ENCODE data around the gene STAT2. TPM values are rescaled to one million over a fixed set of nuclear protein-coding genes. Genes with fewer than 3 reads are reported as not detected.
A peak's percentile ranks its signal among the peaks of the same experiment; 100 is the strongest.

The STAT2 gene
- total RNA-seq, 1 donor from 2014 or later: 75.0 TPM

DNA sequence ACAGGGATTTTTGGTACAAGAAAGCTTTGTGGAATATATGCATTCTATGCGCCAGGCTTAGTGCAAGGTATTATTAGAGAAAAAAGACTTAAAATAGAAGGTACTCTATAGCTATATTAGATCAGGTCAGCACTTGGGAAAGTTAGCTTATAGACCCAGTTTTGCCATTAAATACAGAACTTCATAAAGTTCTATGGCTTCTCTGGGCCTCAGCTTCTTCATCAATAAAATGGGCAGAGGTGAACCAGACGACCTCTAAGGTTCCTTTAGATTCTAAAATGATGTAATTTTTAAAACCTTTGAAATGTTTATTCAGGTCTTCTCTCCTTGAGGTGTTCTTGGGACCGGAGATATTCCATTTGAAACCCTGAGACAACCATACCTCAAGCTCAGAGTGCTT lies 51.2 kb downstream of the STAT2 start:
- no peak overlapping the region for H3K4me3 Mint-ChIP-seq (ENCODE audit: low read depth)
- H3K27ac Mint-ChIP-seq: no peak overlapping the region
- no peaks in the 10 kb centered on the region for H3K9me3 Mint-ChIP-seq
- no peak for DNase-seq (ENCODE audit: low spot score)
- no peaks in the 10 kb centered on the region for H3K4me1 Mint-ChIP-seq (ENCODE audit: low read depth)
- no peaks in the 10 kb centered on the region for H3K27me3 Mint-ChIP-seq (ENCODE audit: low read depth)
- intact Hi-C loops (cut with micrococcal nuclease): no loop called here
- H3K36me3 Mint-ChIP-seq (ENCODE audit: low read depth): peaks cover 44% of the 10 kb centered on the region

DNA sequence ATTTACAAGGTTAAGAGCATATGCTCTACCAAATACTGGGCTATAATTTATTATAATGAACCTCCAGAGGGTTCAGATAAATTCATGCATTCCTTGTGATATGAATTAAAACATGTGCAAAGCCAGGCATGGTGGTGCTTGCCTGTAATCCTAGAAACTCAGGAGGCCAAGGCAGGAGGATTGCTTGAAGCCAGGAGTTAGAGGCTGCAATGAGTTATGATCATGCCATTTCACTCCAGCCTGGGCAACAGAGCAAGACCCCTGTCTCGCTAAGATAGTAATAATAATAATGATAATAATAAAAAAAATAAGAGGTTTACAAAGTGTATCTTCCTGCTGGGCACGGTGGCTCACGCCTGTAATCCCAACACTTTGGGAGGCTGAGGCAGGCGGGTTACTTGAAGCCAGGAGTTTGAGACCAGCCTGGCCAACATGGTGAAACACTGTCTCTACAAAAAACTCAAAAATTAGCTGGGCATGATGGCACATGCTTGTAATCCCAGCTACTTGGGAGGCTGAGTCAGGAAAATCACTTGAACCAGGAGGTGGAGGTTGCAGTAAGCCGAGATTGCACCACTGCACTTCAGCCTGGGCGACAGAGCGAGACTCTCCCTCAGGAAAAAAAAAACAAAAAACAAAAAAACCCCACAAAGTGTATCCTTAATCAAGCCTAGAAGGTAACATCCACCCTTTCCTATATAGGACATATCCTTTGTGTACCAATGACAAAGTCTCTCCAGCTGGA lies 52.5 kb downstream of the STAT2 start:
- Mint-ChIP-seq H3K27ac (no peak overlapping the region), H3K4me3 (ENCODE audit: low read depth) (no peak overlapping the region), H3K27me3 (ENCODE audit: low read depth) (no peaks in the 10 kb centered on the region), H3K36me3 (ENCODE audit: low read depth) (peaks cover 44% of the 10 kb centered on the region), H3K9me3 (no peaks in the 10 kb centered on the region), H3K4me1 (ENCODE audit: low read depth) (no peaks in the 10 kb centered on the region)
- no peak for DNase-seq (ENCODE audit: low spot score)
- intact Hi-C loops (cut with micrococcal nuclease): no loop called here

DNA sequence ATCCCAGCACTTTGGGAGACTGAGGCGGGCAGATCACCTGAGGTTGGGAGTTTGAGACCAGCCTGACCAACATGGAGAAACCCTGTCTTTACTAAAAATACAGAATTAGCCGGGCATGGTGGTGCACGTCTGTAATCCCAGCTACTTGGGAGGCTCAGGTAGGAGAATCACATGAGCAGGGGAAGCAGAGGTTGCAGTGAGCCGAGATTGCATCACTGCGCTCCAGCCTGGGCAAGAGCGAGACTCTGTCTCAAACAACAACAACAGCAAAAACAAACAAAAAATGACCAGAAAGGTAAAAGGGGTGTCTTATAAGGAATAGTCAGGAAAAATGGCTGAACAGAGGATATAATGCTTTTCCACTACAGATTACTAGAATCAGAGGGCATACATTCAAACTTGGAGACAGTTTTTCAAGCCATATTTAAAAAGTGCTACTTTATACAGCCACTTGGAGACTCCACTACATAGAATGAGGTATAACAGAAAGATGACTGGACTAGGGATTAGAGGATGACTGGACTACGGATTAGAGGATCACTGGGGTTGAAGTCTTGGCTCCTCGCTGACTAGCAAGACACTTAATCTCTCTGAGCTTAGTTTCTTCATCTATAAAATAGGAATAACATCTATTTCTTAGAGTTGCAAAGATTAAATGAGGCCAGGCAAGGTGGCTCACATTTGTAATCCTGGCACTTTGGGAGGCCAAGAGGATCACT lies 54.9 kb downstream of the STAT2 start:
- no peak for DNase-seq (ENCODE audit: low spot score)
- H3K4me3 Mint-ChIP-seq (ENCODE audit: low read depth): no peak overlapping the region
- H3K27ac Mint-ChIP-seq: peak overlapping the region; percentile 36
- H3K36me3 Mint-ChIP-seq (ENCODE audit: low read depth): peaks cover 31% of the 10 kb centered on the region
- peaks cover 17% of the 10 kb centered on the region for H3K4me1 Mint-ChIP-seq (ENCODE audit: low read depth)
- intact Hi-C loops (cut with micrococcal nuclease): no loop called here
- no peaks in the 10 kb centered on the region for H3K27me3 Mint-ChIP-seq (ENCODE audit: low read depth)
- H3K9me3 Mint-ChIP-seq: no peaks in the 10 kb centered on the region

DNA sequence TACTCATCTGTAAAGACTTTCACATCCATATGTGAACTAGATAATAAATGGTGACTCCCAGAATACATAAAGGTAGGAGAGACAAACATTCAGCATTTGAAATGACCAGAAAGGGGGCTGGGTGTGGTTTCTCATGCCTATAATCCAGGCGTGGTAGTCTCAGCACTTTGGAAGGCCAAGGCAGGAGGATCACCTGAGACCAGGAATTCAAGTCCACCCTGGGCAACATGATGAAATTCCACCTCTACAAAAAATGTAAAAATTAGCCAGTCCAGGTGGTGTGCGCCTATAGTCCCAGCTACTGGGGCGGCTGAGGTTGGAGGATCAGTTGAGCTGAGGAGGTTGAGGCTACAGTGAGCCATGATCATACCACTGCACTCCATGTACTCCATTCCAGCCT lies 55.6 kb downstream of the STAT2 start:
- H3K36me3 Mint-ChIP-seq (ENCODE audit: low read depth): peaks cover 31% of the 10 kb centered on the region
- peaks cover 17% of the 10 kb centered on the region for H3K4me1 Mint-ChIP-seq (ENCODE audit: low read depth)
- H3K9me3 Mint-ChIP-seq: no peaks in the 10 kb centered on the region
- no peaks in the 10 kb centered on the region for H3K27me3 Mint-ChIP-seq (ENCODE audit: low read depth)
- intact Hi-C loops (cut with micrococcal nuclease): no loop called here
- H3K4me3 Mint-ChIP-seq (ENCODE audit: low read depth): no peak overlapping the region
- H3K27ac Mint-ChIP-seq: no peak overlapping the region
- no peak for DNase-seq (ENCODE audit: low spot score)

DNA sequence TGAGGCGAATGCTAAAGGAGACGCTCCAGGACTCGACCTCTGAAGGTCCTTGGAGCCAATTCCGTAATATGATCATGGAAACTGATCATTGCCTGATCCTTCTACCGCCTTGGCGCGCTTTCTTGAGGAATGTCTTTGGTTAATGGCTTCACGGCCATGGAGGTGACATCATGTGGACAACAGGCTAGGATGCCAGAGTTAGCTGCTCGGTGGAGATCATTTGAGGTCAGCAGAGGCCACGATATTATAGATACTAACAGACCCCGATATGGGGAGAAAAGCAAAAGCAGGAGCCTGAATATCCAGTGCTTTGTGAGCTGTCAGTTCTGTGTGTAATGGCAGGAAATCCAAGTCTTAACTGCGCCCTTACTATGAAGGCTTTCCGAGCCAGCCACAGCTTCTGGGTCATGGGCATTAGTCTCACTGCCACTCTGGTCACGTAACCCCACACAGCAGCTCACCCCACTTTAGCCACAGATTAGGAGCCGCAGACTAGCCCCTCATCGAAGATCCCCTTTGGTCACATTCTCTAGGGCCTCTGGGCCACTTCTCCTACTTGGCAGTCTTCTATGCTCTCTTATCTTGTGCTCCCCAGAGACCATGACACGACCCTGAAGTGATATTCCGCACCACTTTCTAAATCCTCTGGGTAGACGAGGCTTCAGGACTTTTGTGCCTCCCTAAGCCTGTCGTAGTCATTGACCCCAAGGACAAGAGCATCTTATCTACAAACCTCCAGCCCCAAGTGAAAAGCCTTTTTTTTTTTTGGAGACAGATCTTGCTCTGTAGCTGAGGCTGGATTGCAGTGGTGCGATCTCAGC lies 59.1 kb downstream of the STAT2 start:
- H3K9me3 Mint-ChIP-seq: no peaks in the 10 kb centered on the region
- peaks cover 42% of the 10 kb centered on the region for H3K36me3 Mint-ChIP-seq (ENCODE audit: low read depth)
- H3K27me3 Mint-ChIP-seq (ENCODE audit: low read depth): no peaks in the 10 kb centered on the region
- intact Hi-C loops (cut with micrococcal nuclease): loop anchor here (1.0 to 2.0 kb wide), 9 partner anchors 15 to 167 kb away; partner anchors contain the start of genes IL23A, PAN2, SPRYD4 and STAT2
- H3K4me3 Mint-ChIP-seq (ENCODE audit: low read depth): peak overlapping the region; percentile 95
- H3K27ac Mint-ChIP-seq: peak overlapping the region; percentile 94
- H3K4me1 Mint-ChIP-seq (ENCODE audit: low read depth): peaks cover 45% of the 10 kb centered on the region
- DNase-seq (ENCODE audit: low spot score): no peak

DNA sequence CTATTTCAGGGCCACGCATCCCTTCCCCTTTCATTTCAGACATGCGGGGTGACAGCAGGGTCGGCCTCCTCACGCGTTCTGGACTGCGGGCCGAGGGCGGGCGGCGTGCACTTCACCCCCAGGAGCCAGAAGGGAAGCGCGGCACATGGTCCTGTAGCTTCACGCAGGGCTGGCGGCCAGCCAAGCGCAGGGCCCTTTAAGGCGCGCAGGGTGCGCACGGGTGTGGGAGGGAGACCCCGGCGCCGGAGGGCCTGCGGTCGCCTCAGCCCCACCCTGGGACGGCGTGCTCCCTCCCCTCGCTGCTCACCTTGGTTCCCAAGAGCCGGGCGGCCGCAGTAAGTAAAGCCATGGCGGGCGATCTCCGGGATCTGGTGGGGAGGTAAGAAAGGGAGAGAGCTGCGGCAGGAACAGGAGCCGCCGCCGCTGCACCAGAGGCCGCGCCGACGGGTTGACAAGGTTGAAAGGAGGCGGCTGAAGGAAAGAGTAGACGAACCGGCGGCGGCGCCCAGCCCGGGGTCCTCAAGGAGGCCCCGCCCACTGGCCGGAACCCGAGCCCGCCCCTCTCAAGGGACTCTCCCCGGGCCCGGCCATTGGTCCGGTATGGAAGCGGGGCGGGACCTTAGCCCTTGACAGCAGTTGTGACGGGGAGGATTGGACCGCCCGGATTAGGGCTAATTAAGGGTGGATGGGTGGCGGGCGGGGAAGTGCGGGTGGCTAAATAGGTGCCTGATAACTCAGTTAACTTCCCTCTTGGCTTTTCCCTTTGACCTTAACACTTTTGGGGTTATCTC lies 59.9 kb downstream of the STAT2 start, which contains the start of gene CS:
Gene CS, minus strand, starts transcription at position 478 of the 791 bp plus-strand sequence. Its CDS starts 129 bp downstream, at position 349.
- H3K9me3 Mint-ChIP-seq: no peaks in the 10 kb centered on the region
- H3K27ac Mint-ChIP-seq: peak within 1 kb of the TSS; percentile 94
- H3K27me3 Mint-ChIP-seq (ENCODE audit: low read depth): no peaks in the 10 kb centered on the region
- intact Hi-C loops (cut with micrococcal nuclease): loop anchor here (1.0 to 2.0 kb wide), 9 partner anchors 16 to 168 kb away; partner anchors contain the start of genes IL23A, PAN2, SPRYD4 and STAT2
- H3K4me1 Mint-ChIP-seq (ENCODE audit: low read depth): peaks cover 45% of the 10 kb centered on the region
- peaks cover 38% of the 10 kb centered on the region for H3K36me3 Mint-ChIP-seq (ENCODE audit: low read depth)
- H3K4me3 Mint-ChIP-seq (ENCODE audit: low read depth): peak within 1 kb of the TSS; percentile 95
- peak; percentile 98 for DNase-seq (ENCODE audit: low spot score)

DNA sequence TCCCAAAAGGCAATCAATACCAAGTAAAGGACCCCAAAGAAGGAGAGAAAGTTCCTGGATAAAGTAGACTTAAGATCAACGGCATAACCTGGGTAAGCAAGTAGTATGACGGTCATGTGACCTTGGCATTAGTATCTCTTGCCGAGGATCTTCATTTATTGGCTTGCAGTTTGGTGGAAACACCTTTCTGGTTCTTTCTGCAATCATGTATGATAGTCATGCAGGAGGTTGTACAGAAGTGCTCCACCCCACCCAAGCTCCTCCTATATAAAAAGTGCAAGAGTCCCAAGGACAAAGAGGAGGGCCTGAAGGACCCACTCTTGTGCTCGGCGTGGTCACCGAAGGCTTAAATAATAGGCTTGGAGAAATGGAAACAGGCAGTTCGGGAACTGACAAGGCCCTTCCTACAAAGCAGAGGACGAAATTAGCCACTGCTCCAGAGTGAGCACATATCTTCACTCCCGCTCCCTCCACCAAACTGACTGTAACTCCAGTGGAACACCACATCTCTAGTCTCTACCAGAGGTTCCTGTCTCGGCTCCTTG lies 60.5 kb downstream of the STAT2 start:
- peak; percentile 32 for DNase-seq (ENCODE audit: low spot score)
- Mint-ChIP-seq H3K27ac (peak overlapping the region; percentile 94), H3K36me3 (ENCODE audit: low read depth) (peaks cover 34% of the 10 kb centered on the region), H3K9me3 (no peaks in the 10 kb centered on the region), H3K4me3 (ENCODE audit: low read depth) (peak overlapping the region; percentile 95), H3K27me3 (ENCODE audit: low read depth) (no peaks in the 10 kb centered on the region), H3K4me1 (ENCODE audit: low read depth) (peaks cover 45% of the 10 kb centered on the region)
- intact Hi-C loops (cut with micrococcal nuclease): no loop called here

DNA sequence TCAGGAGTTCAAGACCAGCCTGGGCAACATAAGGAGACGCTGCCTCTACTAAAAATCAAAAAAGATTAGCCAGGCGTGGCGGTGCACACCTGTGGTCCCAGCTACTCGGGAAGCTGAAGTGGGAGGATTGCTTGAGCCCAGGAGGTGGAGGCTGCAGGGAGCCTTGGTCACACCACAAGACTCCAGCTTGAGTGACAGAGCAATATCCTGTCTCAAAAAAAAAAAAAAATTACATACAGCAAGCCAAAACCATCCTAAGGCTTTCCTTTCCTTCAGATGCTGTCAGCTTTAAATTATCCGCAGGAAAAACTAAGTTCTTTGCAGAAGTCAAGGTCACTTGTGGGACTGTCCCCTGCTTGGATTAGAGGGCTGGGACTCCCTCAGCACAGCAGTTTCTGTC lies 61.1 kb downstream of the STAT2 start:
- peak overlapping the region; percentile 65 for H3K27ac Mint-ChIP-seq
- intact Hi-C loops (cut with micrococcal nuclease): no loop called here
- peaks cover 31% of the 10 kb centered on the region for H3K36me3 Mint-ChIP-seq (ENCODE audit: low read depth)
- peak overlapping the region; percentile 95 for H3K4me3 Mint-ChIP-seq (ENCODE audit: low read depth)
- no peak for DNase-seq (ENCODE audit: low spot score)
- H3K27me3 Mint-ChIP-seq (ENCODE audit: low read depth): no peaks in the 10 kb centered on the region
- no peaks in the 10 kb centered on the region for H3K9me3 Mint-ChIP-seq
- H3K4me1 Mint-ChIP-seq (ENCODE audit: low read depth): peaks cover 45% of the 10 kb centered on the region

DNA sequence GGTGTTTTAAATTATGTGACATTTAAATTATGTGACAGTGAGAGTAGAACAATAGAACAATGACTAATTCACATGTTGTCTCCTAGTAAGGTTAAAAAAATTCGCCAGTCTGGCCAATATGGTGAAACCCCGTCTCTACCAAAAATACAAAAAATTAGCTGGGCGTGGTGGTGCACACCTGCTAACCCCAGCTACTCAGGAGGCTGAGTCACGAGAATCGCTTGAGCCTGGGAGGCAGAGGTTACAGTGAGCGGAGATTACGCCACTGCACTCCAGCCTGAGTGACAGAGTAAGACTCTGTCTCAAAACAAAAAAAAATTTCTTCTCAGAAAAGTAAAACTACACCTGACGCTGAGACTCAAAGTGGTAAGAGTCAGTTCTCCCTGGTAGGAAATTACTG lies 62.5 kb downstream of the STAT2 start:
- no peak for DNase-seq (ENCODE audit: low spot score)
- peaks cover 37% of the 10 kb centered on the region for H3K36me3 Mint-ChIP-seq (ENCODE audit: low read depth)
- H3K4me1 Mint-ChIP-seq (ENCODE audit: low read depth): peaks cover 49% of the 10 kb centered on the region

DNA sequence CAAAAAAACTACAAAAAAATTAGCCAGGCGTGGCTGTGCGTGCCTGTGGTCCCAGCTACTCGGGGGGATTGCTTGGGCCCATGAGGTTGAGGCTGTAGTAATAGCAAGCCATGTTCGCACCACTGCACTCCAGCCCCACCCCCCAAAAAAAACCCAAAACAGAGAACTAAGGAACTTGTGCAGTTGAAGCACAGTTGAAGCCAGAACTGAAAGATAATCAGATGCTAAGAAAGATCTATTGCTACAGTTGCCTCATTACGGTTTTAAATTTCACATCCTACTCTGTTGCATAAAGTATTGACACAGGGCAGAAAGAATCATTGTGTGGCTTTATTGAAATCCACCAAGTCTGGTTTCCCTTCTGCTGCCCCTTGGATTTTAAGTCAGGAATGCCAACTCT lies 63.6 kb downstream of the STAT2 start:
- H3K4me1 Mint-ChIP-seq (ENCODE audit: low read depth): peaks cover 51% of the 10 kb centered on the region

More for the DNA sequence above, 62.5 kb downstream of the STAT2 start:
- Mint-ChIP-seq H3K27ac (peak overlapping the region; percentile 4), H3K27me3 (ENCODE audit: low read depth) (no peaks in the 10 kb centered on the region), H3K4me3 (ENCODE audit: low read depth) (peak overlapping the region; percentile 47), H3K9me3 (no peaks in the 10 kb centered on the region)
- intact Hi-C loops (cut with micrococcal nuclease): no loop called here

DNA sequence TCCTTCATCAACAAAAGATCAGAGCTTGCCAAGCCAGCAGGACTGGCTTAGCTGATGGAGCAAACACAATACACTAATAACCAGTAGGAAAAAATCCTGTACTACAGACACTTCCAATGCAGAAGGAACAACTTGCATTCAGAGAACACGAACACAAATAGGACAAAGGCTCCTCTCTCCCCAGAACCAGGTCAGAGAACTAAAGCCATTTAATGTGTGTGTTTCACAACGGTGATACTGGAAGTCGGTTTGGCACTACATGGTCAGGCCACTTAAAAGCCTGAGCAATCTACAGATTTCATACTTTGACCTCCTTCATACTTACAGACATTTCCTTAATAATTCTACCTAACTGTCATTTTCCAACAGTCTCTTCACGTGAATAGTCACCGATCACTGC lies 66.1 kb downstream of the STAT2 start:
- H3K9me3 Mint-ChIP-seq: no peaks in the 10 kb centered on the region
- no peaks in the 10 kb centered on the region for H3K27me3 Mint-ChIP-seq (ENCODE audit: low read depth)
- H3K4me1 Mint-ChIP-seq (ENCODE audit: low read depth): peaks cover 47% of the 10 kb centered on the region
- H3K27ac Mint-ChIP-seq: no peak overlapping the region
- H3K36me3 Mint-ChIP-seq (ENCODE audit: low read depth): peaks cover 47% of the 10 kb centered on the region
- DNase-seq (ENCODE audit: low spot score): no peak
- H3K4me3 Mint-ChIP-seq (ENCODE audit: low read depth): no peak overlapping the region
- intact Hi-C loops (cut with micrococcal nuclease): no loop called here

More for the DNA sequence above, 63.6 kb downstream of the STAT2 start:
- DNase-seq (ENCODE audit: low spot score): no peak
- intact Hi-C loops (cut with micrococcal nuclease): no loop called here
- no peak overlapping the region for H3K4me3 Mint-ChIP-seq (ENCODE audit: low read depth)
- no peak overlapping the region for H3K27ac Mint-ChIP-seq
- H3K36me3 Mint-ChIP-seq (ENCODE audit: low read depth): peaks cover 38% of the 10 kb centered on the region
- H3K27me3 Mint-ChIP-seq (ENCODE audit: low read depth): no peaks in the 10 kb centered on the region
- H3K9me3 Mint-ChIP-seq: no peaks in the 10 kb centered on the region

Data from activated T-helper 2 cell treated with anti-CD3 and anti-CD28 coated beads, Interferon-gamma antibody, Interleukin-2, Interleukin-4, amounts not matched to agents 10 μg/mL and 5 μg/mL and 100 μg/mL, durations not matched to agents 14 hours and 24 hours and 36 hours (primary cell).